A375 (cell line): Measurements from ENCODE around the gene XIRP2. TPM values are rescaled to one million over a fixed set of nuclear protein-coding genes. Genes with fewer than 3 reads are reported as not detected.

Experiments used
- total RNA-seq: library from RNA; depleted of rRNA; stranded (reverse); fragments of >200 nt; shearing (Covaris generic); gene quantifications from 2 replicates; pipeline ENCODE4 v1.2.3, GENCODE V29; 2014; rRNA removed

The XIRP2 gene, protein sequence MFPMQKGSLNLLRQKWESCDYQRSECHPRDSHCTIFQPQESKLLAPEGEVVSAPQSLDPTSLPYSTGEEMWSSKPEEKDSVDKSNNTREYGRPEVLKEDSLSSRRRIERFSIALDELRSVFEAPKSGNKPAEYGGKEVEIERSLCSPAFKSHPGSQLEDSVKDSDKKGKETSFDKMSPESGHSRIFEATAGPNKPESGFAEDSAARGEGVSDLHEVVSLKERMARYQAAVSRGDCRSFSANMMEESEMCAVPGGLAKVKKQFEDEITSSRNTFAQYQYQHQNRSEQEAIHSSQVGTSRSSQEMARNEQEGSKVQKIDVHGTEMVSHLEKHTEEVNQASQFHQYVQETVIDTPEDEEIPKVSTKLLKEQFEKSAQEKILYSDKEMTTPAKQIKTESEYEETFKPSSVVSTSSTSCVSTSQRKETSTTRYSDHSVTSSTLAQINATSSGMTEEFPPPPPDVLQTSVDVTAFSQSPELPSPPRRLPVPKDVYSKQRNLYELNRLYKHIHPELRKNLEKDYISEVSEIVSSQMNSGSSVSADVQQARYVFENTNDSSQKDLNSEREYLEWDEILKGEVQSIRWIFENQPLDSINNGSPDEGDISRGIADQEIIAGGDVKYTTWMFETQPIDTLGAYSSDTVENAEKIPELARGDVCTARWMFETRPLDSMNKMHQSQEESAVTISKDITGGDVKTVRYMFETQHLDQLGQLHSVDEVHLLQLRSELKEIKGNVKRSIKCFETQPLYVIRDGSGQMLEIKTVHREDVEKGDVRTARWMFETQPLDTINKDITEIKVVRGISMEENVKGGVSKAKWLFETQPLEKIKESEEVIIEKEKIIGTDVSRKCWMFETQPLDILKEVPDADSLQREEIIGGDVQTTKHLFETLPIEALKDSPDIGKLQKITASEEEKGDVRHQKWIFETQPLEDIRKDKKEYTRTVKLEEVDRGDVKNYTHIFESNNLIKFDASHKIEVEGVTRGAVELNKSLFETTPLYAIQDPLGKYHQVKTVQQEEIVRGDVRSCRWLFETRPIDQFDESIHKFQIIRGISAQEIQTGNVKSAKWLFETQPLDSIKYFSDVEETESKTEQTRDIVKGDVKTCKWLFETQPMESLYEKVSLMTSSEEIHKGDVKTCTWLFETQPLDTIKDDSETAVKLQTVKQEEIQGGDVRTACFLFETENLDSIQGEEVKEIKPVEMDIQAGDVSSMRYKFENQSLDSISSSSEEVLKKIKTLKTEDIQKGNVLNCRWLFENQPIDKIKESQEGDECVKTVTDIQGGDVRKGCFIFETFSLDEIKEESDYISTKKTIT (N-terminal part only)
- total RNA-seq, result 0.08 TPM in 1 of 2 replicates, not detected in the other

DNA sequence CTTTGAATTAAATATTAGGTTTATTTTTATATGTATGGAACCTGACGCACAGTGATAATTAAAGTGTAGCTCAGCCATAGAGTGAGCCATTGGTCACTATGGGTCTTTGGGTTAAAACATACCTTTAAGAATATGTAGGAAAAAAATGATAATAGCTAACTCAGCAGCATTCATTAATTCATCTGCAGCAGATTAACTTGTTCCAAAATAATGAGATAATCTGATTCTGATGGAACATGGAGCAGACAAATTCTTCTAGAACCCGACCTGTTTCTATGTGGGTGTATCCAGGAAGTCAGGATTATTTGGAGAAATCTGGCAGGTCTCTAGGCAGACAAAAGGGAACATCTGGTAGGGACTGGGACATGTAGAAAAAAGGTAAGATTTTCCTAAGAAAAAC lies at the start of gene XIRP2:
TSS of gene XIRP2 (plus strand) at position 301 of the 400 bp plus-strand sequence. CDS start 15,003 bp downstream, outside the sequence.

DNA sequence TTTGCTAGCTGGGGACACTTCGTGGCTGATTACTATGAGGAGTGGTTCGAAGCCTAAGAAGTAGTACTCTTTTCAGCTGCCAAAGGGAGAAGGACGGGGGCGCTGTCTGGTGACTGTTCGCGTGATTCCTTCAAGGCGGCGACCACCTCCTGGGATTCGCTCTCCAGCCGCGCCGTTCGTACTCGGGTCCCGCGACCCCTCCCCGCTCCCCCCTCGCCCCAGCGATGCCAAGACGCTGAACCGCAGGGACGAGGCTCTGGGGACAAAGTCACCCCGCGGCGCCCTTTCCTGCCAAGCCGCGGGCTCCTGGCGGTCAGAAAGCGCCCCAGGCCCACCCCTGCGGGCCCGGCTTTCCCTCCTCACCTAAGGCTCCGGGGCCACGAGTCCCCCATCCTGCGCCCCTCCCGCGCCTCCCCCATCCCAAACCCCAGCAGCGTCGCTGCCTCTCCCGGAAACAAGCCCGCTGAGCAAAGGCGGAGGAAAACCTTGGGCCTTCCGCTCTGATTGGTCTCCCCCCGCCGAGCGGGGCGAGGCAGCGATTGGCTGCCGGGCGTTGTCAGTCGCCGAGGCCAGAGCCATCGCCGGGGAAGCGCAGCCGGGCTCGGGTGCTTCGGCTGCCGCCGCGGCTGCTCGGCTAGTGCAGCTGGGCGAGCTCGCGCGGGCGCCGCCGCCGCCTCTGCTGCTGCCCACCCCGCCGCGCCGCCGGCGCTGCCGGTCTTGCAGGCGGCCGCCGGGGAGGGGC lies 404.3 kb downstream of the XIRP2 start, which contains the start of gene B3GALT1:
TSS of gene B3GALT1 (plus strand) at position 572 of the 742 bp plus-strand sequence.

